IgD-negative memory B cell (primary cell): ENCODE data around the gene KRTAP10-9. TPM values are rescaled to one million over a fixed set of nuclear protein-coding genes. Genes with fewer than 3 reads are reported as not detected.

ENCODE experiments used
- H3K27ac Mint-ChIP-seq, 3 donors: one replicate each; pipeline ENCODE4 v1.8.0; 2020 to 2022; ENCODE audit warnings: mild to moderate bottlenecking in 3 of 3, mixed read lengths in 3 of 3, moderate library complexity in 1 of 3
- H3K27me3 Mint-ChIP-seq: one replicate; pipeline ENCODE4 v1.8.0; 2021; ENCODE audit warnings: mixed read lengths
- H3K36me3 Mint-ChIP-seq: one replicate; pipeline ENCODE4 v1.8.0; 2020; ENCODE audit warnings: mild to moderate bottlenecking, mixed read lengths
- H3K4me1 Mint-ChIP-seq, 3 donors: one replicate each; pipeline ENCODE4 v1.8.0; 2020 to 2022; ENCODE audit warnings: mixed read lengths in 3 of 3, mild to moderate bottlenecking in 1 of 3
- H3K4me3 Mint-ChIP-seq, 4 donors: one replicate each; pipeline ENCODE4 v1.8.0; 2020 to 2022; ENCODE audit warnings: mild to moderate bottlenecking in 4 of 4, mixed read lengths in 4 of 4, moderate library complexity in 3 of 4
- H3K9me3 Mint-ChIP-seq, 3 donors: one replicate each; pipeline ENCODE4 v1.8.0; 2020 to 2021; ENCODE audit warnings: mixed read lengths in 3 of 3, mild to moderate bottlenecking in 1 of 3
- polyA plus RNA-seq: library from polyadenylated mRNA; unstranded; fragments of 300-500 nt; fragmentation: Illumina TruSeq; gene quantifications from one replicate; pipeline ENCODE4 v1.2.3, GENCODE V29; 2021

The KRTAP10-9 gene
- polyA plus RNA-seq, 1 donor from 2014 or later, result not detected

- H3K36me3 Mint-ChIP-seq, result peaks cover 1% of the 10 kb centered on the region
- H3K4me3 Mint-ChIP-seq, result no peak overlapping the region
- H3K27me3 Mint-ChIP-seq, result peaks cover 18% of the 10 kb centered on the region
- no peaks in the 10 kb centered on the region for H3K4me1 Mint-ChIP-seq
- H3K9me3 Mint-ChIP-seq, result peaks cover 2 to 26% (median 16%) of the 10 kb centered on the region in 3 donors
- H3K27ac Mint-ChIP-seq, result no peak overlapping the region
Measured at GRCh38 chr21:44667612-44668011, 40.7 kb downstream of the KRTAP10-9 start.

- Mint-ChIP-seq H3K27ac (peak overlapping the region in 1 of 3 donors; percentile 47), H3K36me3 (peaks cover 4% of the 10 kb centered on the region), H3K4me1 (no peaks in the 10 kb centered on the region), H3K4me3 (no peak overlapping the region), H3K9me3 (peaks cover 2 to 35% (median 27%) of the 10 kb centered on the region in 3 donors), H3K27me3 (peaks cover 12% of the 10 kb centered on the region)
Measured at GRCh38 chr21:44670642-44671432, 43.9 kb downstream of the KRTAP10-9 start.

GRCh38 chr21:44671911-44672310 is 45.0 kb downstream of the KRTAP10-9 start:
- H3K9me3 Mint-ChIP-seq, result peaks cover 2 to 33% (median 27%) of the 10 kb centered on the region in 3 donors
- H3K27me3 Mint-ChIP-seq, result peaks cover 16% of the 10 kb centered on the region
- peaks cover 4% of the 10 kb centered on the region for H3K36me3 Mint-ChIP-seq
- no peaks in the 10 kb centered on the region for H3K4me1 Mint-ChIP-seq
- peak overlapping the region in 1 of 3 donors; percentile 59 for H3K27ac Mint-ChIP-seq
- no peak overlapping the region for H3K4me3 Mint-ChIP-seq

- peaks cover 2% of the 10 kb centered on the region for H3K36me3 Mint-ChIP-seq
- H3K27ac Mint-ChIP-seq, result no peak overlapping the region
- peaks cover 12% of the 10 kb centered on the region for H3K27me3 Mint-ChIP-seq
- H3K4me1 Mint-ChIP-seq, result no peaks in the 10 kb centered on the region
- peaks cover 3 to 13% (median 13%) of the 10 kb centered on the region in 3 donors for H3K9me3 Mint-ChIP-seq
- H3K4me3 Mint-ChIP-seq, result no peak overlapping the region
Measured at GRCh38 chr21:44677881-44678280, 51.0 kb downstream of the KRTAP10-9 start.

Other genes with a start within 250 kb of the KRTAP10-9 start
- gene LRRC3, start 171.6 kb upstream of the KRTAP10-9 start, polyA plus RNA-seq, result 0.14 TPM
- not detected for gene KRTAP10-1, start 86.9 kb upstream of the KRTAP10-9 start, polyA plus RNA-seq
- not detected for gene KRTAP10-2, start 75.6 kb upstream of the KRTAP10-9 start, polyA plus RNA-seq
- not detected for gene KRTAP10-3, start 68.3 kb upstream of the KRTAP10-9 start, polyA plus RNA-seq
- gene KRTAP10-4, start 53.4 kb upstream of the KRTAP10-9 start, polyA plus RNA-seq, result not detected
- gene KRTAP10-5, start 46.5 kb upstream of the KRTAP10-9 start, polyA plus RNA-seq, result not detected
- gene KRTAP10-6, start 34.6 kb upstream of the KRTAP10-9 start, polyA plus RNA-seq, result not detected
- gene KRTAP10-7, start 26.5 kb upstream of the KRTAP10-9 start, polyA plus RNA-seq, result not detected
- gene KRTAP10-8, start 15.0 kb upstream of the KRTAP10-9 start, polyA plus RNA-seq, result not detected
- gene KRTAP10-10, start 10.3 kb downstream of the KRTAP10-9 start, polyA plus RNA-seq, result not detected
- not detected for gene KRTAP10-11, start 19.3 kb downstream of the KRTAP10-9 start, polyA plus RNA-seq
- gene KRTAP12-4, start 27.6 kb downstream of the KRTAP10-9 start, polyA plus RNA-seq, result not detected
- not detected for gene KRTAP12-3, start 30.8 kb downstream of the KRTAP10-9 start, polyA plus RNA-seq
- not detected for gene KRTAP12-2, start 39.8 kb downstream of the KRTAP10-9 start, polyA plus RNA-seq
- gene KRTAP12-1, start 55.1 kb downstream of the KRTAP10-9 start, polyA plus RNA-seq, result not detected
- not detected for gene KRTAP10-12, start 70.1 kb downstream of the KRTAP10-9 start, polyA plus RNA-seq
- not detected for gene TSPEAR, start 84.5 kb downstream of the KRTAP10-9 start, polyA plus RNA-seq
- 55.7 TPM for gene UBE2G2, start 174.7 kb downstream of the KRTAP10-9 start, polyA plus RNA-seq
- gene SUMO3, start 191.0 kb downstream of the KRTAP10-9 start, polyA plus RNA-seq, result 92.3 TPM
- gene PTTG1IP, start 246.6 kb downstream of the KRTAP10-9 start, polyA plus RNA-seq, result 44.7 TPM